H54 (cell line): ENCODE data around the gene MCOLN1.
"Not testable (repeated sequence)": the region's sequence is repeated elsewhere in the genome, so short reads cannot be mapped to it uniquely, and the experiment has no call there.

Experiments
- DNase-seq: peaks from one replicate; pipeline ENCODE4 v3.0.0; 2011; ENCODE audit warnings: low spot score, mixed read lengths; ENCODE audit not compliant: insufficient read length
- FAIRE-seq: peaks from 3 replicates; lab custom pipeline; 2011; peaks lifted over from hg19 to GRCh38; lab: Jason Lieb, UNC
- POLR2A ChIP-seq: IDR thresholded peaks from 2 replicates; pipeline ENCODE4 v1.6.1; 2011; ENCODE audit warnings: low read depth, mild to moderate bottlenecking, low read length

MCOLN1 gene

GRCh38 chr19:7552781-7553180, 30.4 kb downstream of the MCOLN1 start:
- TF ChIP-seq POLR2A = no peak
- DNase-seq (no peak), FAIRE-seq (no peak)

GRCh38 chr19:7554565-7554964, 32.1 kb downstream of the MCOLN1 start:
- no peak for FAIRE-seq
- no peak for TF ChIP-seq POLR2A
- no peak for DNase-seq

DNA sequence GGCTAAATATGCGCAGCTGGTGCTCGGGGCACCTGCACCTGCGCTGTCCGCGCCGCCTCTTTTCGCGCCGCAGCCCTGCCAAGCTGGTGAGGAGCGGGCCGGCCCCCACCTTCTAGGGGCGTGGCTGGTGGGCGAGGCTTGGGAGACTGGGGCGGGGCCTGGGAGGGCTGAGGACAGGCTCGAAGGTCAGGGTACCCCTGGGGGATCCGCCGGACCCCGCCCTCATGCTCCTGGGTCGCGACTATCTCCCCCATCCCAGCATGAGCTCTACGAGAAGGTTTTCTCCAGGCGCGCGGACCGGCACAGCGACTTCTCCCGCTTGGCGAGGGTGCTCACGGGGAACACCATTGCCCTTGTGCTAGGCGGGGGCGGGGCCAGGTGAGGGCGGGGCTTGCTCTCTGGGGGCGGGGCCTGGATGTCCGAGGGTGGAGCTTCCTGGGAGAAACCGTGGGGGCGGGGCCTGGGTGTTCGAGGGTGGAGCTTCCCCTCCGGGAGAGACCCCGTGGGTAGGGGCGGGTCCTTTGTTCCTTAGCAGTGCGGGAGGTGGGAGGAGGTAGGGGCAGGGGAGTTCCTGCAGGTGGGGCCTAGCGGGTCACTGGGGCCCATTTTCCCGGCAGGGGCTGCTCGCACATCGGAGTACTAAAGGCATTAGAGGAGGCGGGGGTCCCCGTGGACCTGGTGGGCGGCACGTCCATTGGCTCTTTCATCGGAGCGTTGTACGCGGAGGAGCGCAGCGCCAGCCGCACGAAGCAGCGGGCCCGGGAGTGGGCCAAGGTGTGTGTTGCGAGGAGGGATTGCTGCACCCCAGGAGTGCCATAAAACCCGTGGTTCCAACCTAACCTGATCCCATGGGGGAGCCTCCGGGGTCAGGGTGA, 32.8 kb downstream of the MCOLN1 start:
- TF ChIP-seq POLR2A = no peak
- FAIRE-seq = no peak
- no peak for DNase-seq

DNA sequence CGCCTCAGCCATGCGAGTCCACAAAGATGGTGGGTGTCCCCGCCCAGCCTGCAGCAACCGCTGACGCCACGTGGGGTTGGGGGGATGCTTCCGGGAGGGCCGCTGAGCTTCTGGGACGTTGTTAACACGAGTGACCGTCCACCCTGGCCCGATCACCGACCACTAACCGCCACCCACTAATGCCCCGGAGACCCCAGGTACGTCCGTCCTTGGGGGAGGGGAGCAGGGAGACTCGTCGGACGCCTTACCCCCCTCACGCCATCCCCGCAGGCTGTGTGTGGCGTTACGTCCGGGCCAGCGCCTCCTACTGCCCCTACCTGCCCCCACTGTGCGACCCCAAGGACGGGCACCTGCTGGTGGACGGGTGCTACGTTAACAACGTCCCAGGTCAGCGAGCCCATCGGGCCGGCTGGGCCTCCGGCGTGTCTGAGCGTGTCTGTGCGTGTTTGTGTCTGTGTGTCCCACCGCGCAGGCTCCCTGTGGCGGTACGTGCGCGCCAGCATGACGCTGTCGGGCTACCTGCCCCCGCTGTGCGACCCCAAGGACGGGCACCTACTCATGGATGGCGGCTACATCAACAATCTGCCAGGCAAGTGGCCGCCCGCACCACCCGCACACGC, 34.4 kb downstream of the MCOLN1 start:
- TF ChIP-seq POLR2A = no peak
- FAIRE-seq = no peak
- no peak for DNase-seq

- no peak for FAIRE-seq
These were observed 36.2 kb downstream of the MCOLN1 start for GRCh38 chr19:7558667-7559066.

DNA sequence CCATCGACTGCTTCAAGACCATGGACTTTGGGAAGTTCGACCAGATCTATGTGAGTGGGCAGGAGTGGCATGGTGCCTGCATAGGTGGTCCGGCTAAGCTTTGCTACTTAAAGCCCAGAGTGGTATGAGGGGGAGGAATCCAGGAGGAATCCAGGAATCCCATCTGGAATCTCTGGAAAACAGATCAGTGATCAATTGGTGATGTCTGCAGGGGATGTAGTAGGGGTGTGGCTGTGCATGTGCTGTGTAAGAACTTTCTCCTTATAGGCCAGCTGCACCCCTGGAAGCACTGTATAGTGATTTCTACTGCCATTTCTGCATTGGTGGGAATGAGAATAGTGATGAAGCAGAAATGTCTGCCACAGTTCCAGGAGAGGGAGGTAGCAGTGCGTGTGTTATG, 36.7 kb downstream of the MCOLN1 start:
- DNase-seq = no peak
- FAIRE-seq = no peak
- TF ChIP-seq POLR2A = no peak

More at GRCh38 chr19:7558667-7559066, 36.2 kb downstream of the MCOLN1 start:
- no peak for TF ChIP-seq POLR2A
- no peak for DNase-seq

DNA sequence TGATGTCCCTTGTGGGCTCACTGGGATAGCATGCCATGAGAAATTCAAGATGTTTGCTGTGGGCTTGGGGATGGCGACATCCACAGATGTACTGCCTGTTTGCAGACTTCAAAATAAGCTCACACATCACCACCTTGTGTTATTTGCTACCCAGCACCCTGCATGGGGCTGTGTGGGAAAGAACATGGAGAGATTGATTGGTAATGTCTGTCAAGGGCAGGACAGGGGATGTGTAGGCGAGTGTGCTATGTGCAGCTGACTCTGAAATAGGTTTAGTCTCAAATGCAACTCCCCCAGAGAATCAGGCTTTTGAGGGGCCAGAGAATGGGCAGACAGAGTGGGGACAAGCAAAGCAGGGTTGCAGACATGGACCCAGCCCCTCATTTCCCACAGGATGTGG, 37.8 kb downstream of the MCOLN1 start:
- no peak for TF ChIP-seq POLR2A

GRCh38 chr19:7561325-7561724, 38.9 kb downstream of the MCOLN1 start:
- TF ChIP-seq POLR2A = no peak
- DNase-seq (no peak), FAIRE-seq (no peak)

More for the DNA sequence above, 37.8 kb downstream of the MCOLN1 start:
- FAIRE-seq (no peak), DNase-seq (no peak)

GRCh38 chr19:7562646-7563393, 40.4 kb downstream of the MCOLN1 start:
- FAIRE-seq (no peak), DNase-seq (no peak)
- no peak for TF ChIP-seq POLR2A

DNA sequence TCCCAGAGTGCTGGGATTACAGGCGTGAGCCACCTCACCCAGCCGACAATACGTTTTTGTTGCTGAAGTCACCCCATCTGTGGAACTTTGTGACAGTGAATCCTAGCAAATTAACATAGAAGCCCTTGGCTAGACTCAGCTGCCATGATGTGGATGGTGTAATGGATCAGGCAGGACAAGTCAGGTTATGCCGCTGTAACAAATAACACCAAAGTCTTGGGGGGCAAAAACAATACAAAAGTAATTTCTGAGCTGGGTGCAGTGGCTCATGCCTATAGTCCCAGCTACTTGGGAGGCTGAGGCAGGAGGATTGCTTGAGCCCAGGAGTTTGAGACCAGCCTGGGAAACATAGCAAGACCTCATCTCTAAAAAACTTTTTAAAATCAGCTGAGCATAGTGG, 42.4 kb downstream of the MCOLN1 start:
- FAIRE-seq = no peak
- TF ChIP-seq POLR2A = no peak
- DNase-seq = no peak

DNA sequence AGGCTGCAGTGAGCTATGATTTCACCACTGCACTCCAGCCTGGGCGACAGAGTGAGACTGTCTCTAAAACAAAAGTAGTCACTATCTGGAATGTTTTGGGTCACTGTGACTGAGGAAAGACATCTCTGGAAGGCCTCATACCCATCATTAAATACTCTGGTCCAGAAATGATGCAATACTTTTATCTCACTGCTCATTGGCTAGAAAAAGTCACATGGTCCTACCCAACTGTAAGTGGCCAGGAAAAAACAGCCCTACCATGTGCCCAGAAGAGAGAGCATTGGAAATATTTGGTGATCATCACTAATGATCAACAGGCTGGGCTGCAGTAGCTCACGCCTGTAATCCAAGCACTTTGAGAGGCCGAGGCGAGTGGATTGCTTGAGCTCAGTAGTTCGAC, 42.9 kb downstream of the MCOLN1 start:
- no peak for FAIRE-seq
- no peak for DNase-seq
- no peak for TF ChIP-seq POLR2A

DNA sequence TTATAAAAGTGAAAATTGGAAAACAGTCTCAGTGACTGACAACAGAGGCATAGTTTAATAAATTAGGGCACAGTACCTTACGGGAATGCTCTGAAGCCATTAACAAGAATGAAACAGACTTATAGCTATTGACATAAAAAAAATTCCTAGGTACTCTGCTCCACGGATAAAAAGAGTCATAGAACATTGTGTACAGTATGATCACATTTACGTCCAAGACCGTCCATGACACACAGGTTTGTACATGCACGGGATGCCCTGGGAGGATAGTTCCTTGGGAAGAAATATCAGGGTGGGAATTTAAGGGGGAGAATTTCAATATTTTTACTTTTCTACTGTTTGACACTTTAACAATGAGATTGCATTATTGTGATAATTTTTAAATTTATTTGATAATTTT, 48.3 kb downstream of the MCOLN1 start:
- FAIRE-seq (no peak), DNase-seq (no peak)
- no peak for TF ChIP-seq POLR2A

GRCh38 chr19:7575434-7576040, 53.1 kb downstream of the MCOLN1 start:
- FAIRE-seq (no peak), DNase-seq (no peak)

DNA sequence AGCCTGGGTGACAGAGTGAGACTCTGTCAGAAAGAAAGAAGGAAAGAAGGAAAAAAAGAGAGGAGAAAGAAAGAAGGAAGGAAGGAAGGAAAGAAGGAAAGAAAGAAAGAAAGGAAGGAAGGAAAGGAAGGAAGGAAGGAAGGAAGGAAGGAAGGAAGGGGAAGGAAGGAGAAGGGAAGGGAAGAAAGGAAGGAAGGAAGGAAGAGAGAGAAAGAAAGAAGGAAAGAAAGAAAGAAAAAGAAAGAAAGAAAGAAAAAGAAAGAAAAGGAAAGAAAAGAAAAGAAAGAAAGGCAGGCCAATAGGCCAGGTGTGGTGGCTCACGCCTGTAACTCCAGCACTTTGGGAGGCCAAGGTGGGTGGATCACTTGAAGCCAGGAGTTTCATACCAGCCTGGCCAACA, 55.0 kb downstream of the MCOLN1 start:
- not testable (repeated sequence) for DNase-seq, FAIRE-seq

More at GRCh38 chr19:7575434-7576040, 53.1 kb downstream of the MCOLN1 start:
- no peak for TF ChIP-seq POLR2A
